Bronchial epithelial cell (primary cell): ENCODE data around the gene MBP. TPM values are rescaled to one million over a fixed set of nuclear protein-coding genes. Genes with fewer than 3 reads are reported as not detected.

Experiments
- DNase-seq: peaks from one replicate; pipeline ENCODE4 v3.0.0-alpha.2; 2010; ENCODE audit warnings: low read depth
- FAIRE-seq: peaks from 2 replicates; lab custom pipeline; 2011; peaks lifted over from hg19 to GRCh38; lab: Jason Lieb, UNC
- H3K27me3 ChIP-seq: 2 replicates; pipeline ENCODE4 v1.5.1; 2011; ENCODE audit warnings: low read length; ENCODE audit not compliant: control insufficient read depth, insufficient read depth
- H3K36me3 ChIP-seq: 2 replicates; pipeline ENCODE4 v1.5.1; 2011; ENCODE audit warnings: low read length; ENCODE audit not compliant: control insufficient read depth, insufficient read depth
- H3K4me3 ChIP-seq: 2 replicates; pipeline ENCODE4 v1.5.1; 2011; ENCODE audit warnings: mild to moderate bottlenecking, low read depth, low read length, control low read depth
- total RNA-seq: library from RNA; depleted of rRNA; stranded (reverse); fragments of >200 nt; gene quantifications from 2 replicates; pipeline ENCODE4 v1.2.1, GENCODE V29; 2014
- TF ChIP-seq, protein P1 (sequence below): IDR thresholded peaks from 2 replicates; pipeline ENCODE4 v1.5.1; 2011; ENCODE audit warnings: mild to moderate bottlenecking, moderate library complexity, low read length, control low read depth, inconsistent platforms; ENCODE audit not compliant: insufficient read depth, severe bottlenecking

The MBP gene
- total RNA-seq, 1 donor from 2014 or later = 26.6 TPM

DNA sequence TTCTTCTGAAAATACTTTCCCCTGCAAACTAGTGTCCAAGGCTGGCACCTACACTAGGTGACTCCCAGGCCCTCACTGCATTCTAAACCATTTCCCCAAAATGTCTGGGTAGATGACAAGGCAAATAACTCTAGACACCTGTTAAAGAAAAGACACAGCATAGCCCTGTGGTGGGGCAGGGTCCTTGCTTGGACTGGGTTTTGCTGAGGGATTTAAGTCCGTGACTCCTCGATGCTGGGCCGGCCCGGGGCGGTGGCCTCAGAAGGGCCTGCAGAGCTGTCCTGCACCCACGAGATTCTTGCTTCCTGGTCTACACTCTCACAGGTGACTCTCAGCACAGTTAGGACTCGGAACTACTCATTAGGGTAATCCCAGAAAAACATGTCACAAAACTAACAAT, 55.2 kb downstream of the MBP start:
- no peak for FAIRE-seq
- DNase-seq = no peak
- H3K27me3 ChIP-seq = no peaks in the 10 kb centered on the region
- H3K4me3 ChIP-seq = no peak overlapping the region
- TF ChIP-seq, protein P1, sequence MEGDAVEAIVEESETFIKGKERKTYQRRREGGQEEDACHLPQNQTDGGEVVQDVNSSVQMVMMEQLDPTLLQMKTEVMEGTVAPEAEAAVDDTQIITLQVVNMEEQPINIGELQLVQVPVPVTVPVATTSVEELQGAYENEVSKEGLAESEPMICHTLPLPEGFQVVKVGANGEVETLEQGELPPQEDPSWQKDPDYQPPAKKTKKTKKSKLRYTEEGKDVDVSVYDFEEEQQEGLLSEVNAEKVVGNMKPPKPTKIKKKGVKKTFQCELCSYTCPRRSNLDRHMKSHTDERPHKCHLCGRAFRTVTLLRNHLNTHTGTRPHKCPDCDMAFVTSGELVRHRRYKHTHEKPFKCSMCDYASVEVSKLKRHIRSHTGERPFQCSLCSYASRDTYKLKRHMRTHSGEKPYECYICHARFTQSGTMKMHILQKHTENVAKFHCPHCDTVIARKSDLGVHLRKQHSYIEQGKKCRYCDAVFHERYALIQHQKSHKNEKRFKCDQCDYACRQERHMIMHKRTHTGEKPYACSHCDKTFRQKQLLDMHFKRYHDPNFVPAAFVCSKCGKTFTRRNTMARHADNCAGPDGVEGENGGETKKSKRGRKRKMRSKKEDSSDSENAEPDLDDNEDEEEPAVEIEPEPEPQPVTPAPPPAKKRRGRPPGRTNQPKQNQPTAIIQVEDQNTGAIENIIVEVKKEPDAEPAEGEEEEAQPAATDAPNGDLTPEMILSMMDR = no peak
- no peaks in the 10 kb centered on the region for H3K36me3 ChIP-seq

DNA sequence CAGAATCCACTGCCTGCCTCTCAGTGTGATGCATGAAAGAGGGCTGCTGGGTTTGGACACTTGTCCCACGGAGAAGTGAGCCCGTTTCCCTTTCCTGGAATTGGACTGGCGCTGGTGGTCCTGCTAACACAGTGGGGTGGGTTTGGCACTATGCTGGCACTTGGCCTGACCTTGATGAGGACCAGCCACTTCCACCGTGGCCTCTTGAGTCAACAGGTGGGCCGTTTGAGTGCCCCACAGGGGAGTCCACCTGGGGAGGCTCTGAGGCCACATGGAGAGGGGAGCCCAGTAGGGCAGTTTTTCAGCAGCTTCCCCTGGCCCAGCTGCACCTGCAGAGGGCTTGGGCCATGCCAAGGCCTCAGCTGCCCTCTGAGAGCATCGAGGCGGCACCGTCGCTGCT, 56.5 kb downstream of the MBP start:
- no peak overlapping the region for H3K4me3 ChIP-seq
- DNase-seq (no peak), FAIRE-seq (no peak)
- no peaks in the 10 kb centered on the region for H3K36me3 ChIP-seq
- H3K27me3 ChIP-seq = no peaks in the 10 kb centered on the region
- TF ChIP-seq, protein P1 = no peak

DNA sequence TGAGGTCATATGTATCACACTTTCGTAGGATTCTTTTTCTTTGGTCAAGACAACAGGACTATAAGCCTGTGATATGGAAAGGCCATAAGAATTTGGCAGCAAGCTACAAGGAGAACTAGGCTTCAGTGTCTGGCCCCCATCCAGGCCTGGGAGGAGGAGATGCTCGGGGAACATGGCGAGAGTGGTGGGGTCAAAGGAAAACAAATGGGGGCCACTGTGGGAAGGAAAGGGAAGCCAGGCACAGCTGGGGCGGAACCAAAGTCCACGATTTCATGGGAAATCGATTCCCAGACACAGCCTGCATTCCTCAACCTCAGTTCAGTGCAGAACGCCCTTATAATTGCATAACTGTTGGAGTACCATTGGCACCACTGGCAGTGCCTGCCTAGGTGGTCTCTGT, 58.2 kb downstream of the MBP start:
- H3K27me3 ChIP-seq = no peaks in the 10 kb centered on the region
- DNase-seq (no peak), FAIRE-seq (no peak)
- H3K36me3 ChIP-seq = no peaks in the 10 kb centered on the region
- no peak overlapping the region for H3K4me3 ChIP-seq
- TF ChIP-seq, protein P1 = no peak

- TF ChIP-seq, protein P1 = no peak
- Histone ChIP-seq H3K4me3 (no peak overlapping the region), H3K36me3 (no peaks in the 10 kb centered on the region), H3K27me3 (no peaks in the 10 kb centered on the region)
- no peak for DNase-seq
- FAIRE-seq = no peak
Measured at GRCh38 chr18:77073336-77074093, 59.1 kb downstream of the MBP start.

- Histone ChIP-seq H3K27me3 (no peaks in the 10 kb centered on the region), H3K36me3 (no peaks in the 10 kb centered on the region), H3K4me3 (no peak overlapping the region)
- TF ChIP-seq, protein P1 = no peak
- no peak for FAIRE-seq
- DNase-seq = no peak
Measured at GRCh38 chr18:77072566-77072965, 60.0 kb downstream of the MBP start.
